Heart left ventricle (tissue), 16 donors: Measurements from ENCODE around the gene HACD2. TPM values are rescaled to one million over a fixed set of nuclear protein-coding genes. Genes with fewer than 3 reads are reported as not detected.
"Not testable (repeated sequence)": the region's sequence is repeated elsewhere in the genome, so short reads cannot be mapped to it uniquely, and the experiment has no call there.

Experiments
- ATAC-seq, 4 donors: fragments of 200-7000 bp; cut with Tn5 transposase; one replicate each; pipeline ENCODE4 v1.9.1; 2020 to 2022; ENCODE audit warnings: moderate library complexity in 4 of 4, mild to moderate bottlenecking in 3 of 4, moderate number of reproducible peaks in 1 of 4
- DNase-seq, 5 donors: peaks; one replicate each; pipeline ENCODE4 v3.0.0-alpha.2; 2020
- H3K27ac ChIP-seq, 12 donors: fragments of 200-600 bp; sonication (generic) in 4 of 12; one replicate each; pipeline versions ENCODE4 v1.5.0 to v1.8.0; 2016 to 2022; ENCODE audit warnings: mild to moderate bottlenecking in 2 of 12
- H3K27me3 ChIP-seq, 9 donors: fragments of 200-600 bp; sonication (generic) in 2 of 9; one replicate each; pipeline versions ENCODE4 v1.5.1 to v1.8.0; 2016 to 2022; ENCODE audit warnings: mild to moderate bottlenecking in 3 of 9
- H3K36me3 ChIP-seq, 9 donors: fragments of 200-600 bp; sonication (generic) in 2 of 9; one replicate each; pipeline versions ENCODE4 v1.5.0 to v1.8.0; 2018 to 2022; ENCODE audit warnings: mild to moderate bottlenecking in 2 of 9
- H3K4me1 ChIP-seq, 12 donors: fragments of 200-600 bp; sonication (generic) in 4 of 12; one replicate each; pipeline versions ENCODE4 v1.5.0 to v1.8.0; 2016 to 2022; ENCODE audit warnings: mild to moderate bottlenecking in 3 of 12
- H3K4me3 ChIP-seq, 12 donors: fragments of 200-600 bp; sonication (generic) in 4 of 12; one replicate each; pipeline versions ENCODE4 v1.5.0 to v1.8.0; 2017 to 2022; ENCODE audit warnings: mild to moderate bottlenecking in 9 of 12, moderate library complexity in 4 of 12
- H3K9me3 ChIP-seq, 12 donors: fragments of 200-600 bp; sonication (generic) in 4 of 12; one replicate each; pipeline versions ENCODE4 v1.5.0 to v1.8.0; 2016 to 2022; ENCODE audit warnings: mild to moderate bottlenecking in 1 of 12
- CTCF ChIP-seq, 12 donors: fragments of 200-600 bp; sonication (generic) in 4 of 12; IDR thresholded peaks; one replicate each; pipeline versions ENCODE4 v1.5.0 to v1.8.0; 2018 to 2022; ENCODE audit warnings: antibody characterized with exemption in 12 of 12, mild to moderate bottlenecking in 5 of 12
- POLR2A ChIP-seq, 2 donors: fragments of 450-650 bp; IDR thresholded peaks; one replicate each; pipeline ENCODE4 v1.6.1; 2017; ENCODE audit warnings: antibody characterized with exemption in 2 of 2, mild to moderate bottlenecking in 2 of 2, moderate library complexity in 2 of 2
- whole genome bisulfite sequencing, 4 donors: extraction: QIAGEN DNeasy Blood & Tissue Kit in 2 of 4; methylation state at CpG; one replicate each; pipeline versions ENCODE4 v1.1.5 to v1.1.7; 2013 to 2018; 5-methylcytosine and 5-hydroxymethylcytosine counted together
- intact Hi-C, 10 donors: fragments of 100-400 bp; cut with DNase I; formaldehyde crosslinking; loops; one replicate each; pipeline versions ENCODE4 v1.11.1 to v1.14.2; 2022
- polyA plus RNA-seq, 2 donors: library from polyadenylated mRNA; stranded (reverse); fragments of 200-250 nt; gene quantifications; one replicate each; pipeline ENCODE4 v1.2.3, GENCODE V29; 2013
- total RNA-seq, 9 donors: library from RNA; depleted of rRNA in 2 of 9; stranded (reverse); fragments of >200 nt in 2 of 9; fragmentation: NEBNext Ultra II Directional in 3 of 9; extraction: Animal tissue kit (Norgen Biotek cat#: 25700) in 3 of 9; gene quantifications; one replicate each; pipeline versions ENCODE4 v1.1.0 to v1.2.4, GENCODE V29; 2016 to 2023
- donor health status: ischemic (EF 13 %, LVEDD 7.1; RV severe dilation, severe dysfunction).
- donor health status: healthy with polysubstance abuse.
- donor health status: DM: no; HTN: yes; CAD: no.
- donor health status: DM: no; HTN: no; CAD: no.
- donor health status: ischemic (EF 25% LVEDD 6.9; RV normal size, moderate dysfunction).
- donor health status: ischemic (EF 25% LVEDD 5.7; RV mildly dilated, moderate dysfunction).
- donor health status: healthy.
- donor health status: DM: yes; HTN: yes; CAD: no.
- donor health status: ischemic (EF 35%, LVEDD 5.7; RV mildly dilated, moderate dysfunction).
- donor health status: nonischemic (EF 11% LVEDD 7.7; RV severe dilation, severe dysfunction).
- donor health status: DM: yes; HTN: yes; CAD: no.
- donor health status: PGD.
- donor health status: ischemic (EF 29% LVEDD 5.4; RV normal size, mild dysfunction).
- donor health status: nonischemic (EF 23%, LVEDD 6.1; RV moderate dilation, normal function).

The HACD2 gene
- total and polyA plus RNA-seq, 11 donors, result 5.6 to 23.3 (median 9.7) TPM

- intact Hi-C loops, result no loop called here
- Histone ChIP-seq H3K4me1 (peaks cover 0 to 14% (median 1%) of the 10 kb centered on the region in 12 donors), H3K9me3 (no peaks in the 10 kb centered on the region), H3K4me3 (no peak overlapping the region), H3K27ac (peak overlapping the region in 1 of 12 donors; percentile 34), H3K27me3 (no peaks in the 10 kb centered on the region), H3K36me3 (peaks cover 0 to 24% (median 10%) of the 10 kb centered on the region in 9 donors)
- DNase-seq, result no peak
- WGBS, 4 donors, result 68 to 86% (median 78%) methylated on average over 3 of the region's 3 CpGs
- ATAC-seq, result no peak
- TF ChIP-seq CTCF (IDR thresholded peaks at IDR 0.05) (no peak), POLR2A (IDR thresholded peaks at IDR 0.05) (no peak)
Measured at GRCh38 chr3:123608263-123608937, 23.5 kb upstream of the HACD2 start.

- H3K4me1 ChIP-seq, result peaks cover 0 to 14% (median 0%) of the 10 kb centered on the region in 12 donors
- no peak overlapping the region for H3K27ac ChIP-seq
- DNase-seq (no peak), ATAC-seq (no peak)
- no peaks in the 10 kb centered on the region for H3K9me3 ChIP-seq
- H3K4me3 ChIP-seq, result no peak overlapping the region
- TF ChIP-seq POLR2A (IDR thresholded peaks at IDR 0.05) (no peak), CTCF (IDR thresholded peaks at IDR 0.05) (no peak)
- no peaks in the 10 kb centered on the region for H3K27me3 ChIP-seq
- intact Hi-C loops, result no loop called here
- peaks cover 0 to 7% (median 0%) of the 10 kb centered on the region in 9 donors for H3K36me3 ChIP-seq
Measured at GRCh38 chr3:123606527-123606926, 21.7 kb upstream of the HACD2 start.

GRCh38 chr3:123605789-123606234 lies 21.0 kb upstream of the HACD2 start:
- Histone ChIP-seq H3K9me3 (no peaks in the 10 kb centered on the region), H3K4me3 (no peak overlapping the region), H3K27me3 (no peaks in the 10 kb centered on the region), H3K27ac (no peak overlapping the region), H3K36me3 (peaks cover 0 to 4% (median 0%) of the 10 kb centered on the region in 9 donors), H3K4me1 (peaks cover 0 to 14% (median 0%) of the 10 kb centered on the region in 12 donors)
- TF ChIP-seq POLR2A (IDR thresholded peaks at IDR 0.05) (no peak), CTCF (IDR thresholded peaks at IDR 0.05) (no peak)
- peak in 1 of 4 donors; percentile 24 for ATAC-seq
- WGBS, 4 donors, result 89 to 96% (median 92%) methylated on average over 5 of the region's 5 CpGs
- intact Hi-C loops, result no loop called here
- DNase-seq, result no peak

- H3K36me3 ChIP-seq, H3K4me3 ChIP-seq, H3K9me3 ChIP-seq, H3K27me3 ChIP-seq, DNase-seq, ATAC-seq, H3K27ac ChIP-seq, intact Hi-C loops, H3K4me1 ChIP-seq: not testable (repeated sequence)
- WGBS, 4 donors, result 50 to 99% (median 75%) methylated on average over 2 of the region's 2 CpGs
Measured at GRCh38 chr3:123603153-123603552, 18.3 kb upstream of the HACD2 start.

GRCh38 chr3:123602325-123602724 lies 17.5 kb upstream of the HACD2 start:
- intact Hi-C loops, result no loop called here

GRCh38 chr3:123600863-123601262 lies 16.0 kb upstream of the HACD2 start:
- intact Hi-C loops, H3K4me3 ChIP-seq, H3K27me3 ChIP-seq, H3K9me3 ChIP-seq, DNase-seq, H3K27ac ChIP-seq, H3K36me3 ChIP-seq, H3K4me1 ChIP-seq, ATAC-seq: not testable (repeated sequence)

More at GRCh38 chr3:123602325-123602724, 17.5 kb upstream of the HACD2 start:
- no peak overlapping the region for H3K4me3 ChIP-seq
- ATAC-seq (no peak), DNase-seq (no peak)
- no peaks in the 10 kb centered on the region for H3K9me3 ChIP-seq
- H3K4me1 ChIP-seq, result peaks cover 0 to 3% (median 0%) of the 10 kb centered on the region in 12 donors
- H3K36me3 ChIP-seq, result peaks cover 0 to 4% (median 0%) of the 10 kb centered on the region in 9 donors
- no peaks in the 10 kb centered on the region for H3K27me3 ChIP-seq
- no peak overlapping the region for H3K27ac ChIP-seq
- WGBS, 4 donors, result 79 to 95% (median 83%) methylated on average over 1 of the region's 1 CpG
- TF ChIP-seq POLR2A (IDR thresholded peaks at IDR 0.05) (no peak), CTCF (IDR thresholded peaks at IDR 0.05) (no peak)
